ACC112 (cell line): ENCODE results near the gene PLCH1.

Experiments
- H2AFZ ChIP-seq: fragments of 200-600 bp; sonication (generic); one replicate; pipeline ENCODE4 v1.6.0; 2017; ENCODE audit warnings: antibody characterized with exemption, low read length; ENCODE audit not compliant: unreplicated experiment
- H3K27ac ChIP-seq: fragments of 200-600 bp; sonication (generic); 2 replicates; pipeline ENCODE4 v1.5.1; 2014; ENCODE audit warnings: low read depth, mild to moderate bottlenecking, antibody characterized with exemption, low read length, moderate library complexity
- H3K27me3 ChIP-seq: fragments of 200-600 bp; sonication (generic); 2 replicates; pipeline ENCODE4 v1.6.1; 2014; ENCODE audit warnings: mild to moderate bottlenecking, antibody characterized with exemption, low read length, moderate library complexity, mixed read lengths; ENCODE audit not compliant: insufficient read depth
- H3K36me3 ChIP-seq: fragments of 200-600 bp; sonication (generic); 2 replicates; pipeline ENCODE4 v1.6.1; 2016; ENCODE audit warnings: mild to moderate bottlenecking, antibody characterized with exemption, low read length, moderate library complexity, mixed read lengths; ENCODE audit not compliant: insufficient read depth
- H3K4me1 ChIP-seq: fragments of 200-600 bp; sonication (generic); one replicate; pipeline ENCODE4 v1.6.1; 2016; ENCODE audit warnings: low read length, mixed read lengths; ENCODE audit not compliant: insufficient read depth, unreplicated experiment, control insufficient read depth
- H3K4me3 ChIP-seq: fragments of 200-600 bp; sonication (generic); 2 replicates; pipeline ENCODE4 v1.5.1; 2014; ENCODE audit warnings: mild to moderate bottlenecking, low read depth, low read length
- H3K79me2 ChIP-seq: fragments of 200-600 bp; sonication (generic); one replicate; pipeline ENCODE4 v1.6.0; 2016; ENCODE audit warnings: low read length; ENCODE audit not compliant: control insufficient read depth, unreplicated experiment, insufficient read depth

PLCH1 gene

DNA sequence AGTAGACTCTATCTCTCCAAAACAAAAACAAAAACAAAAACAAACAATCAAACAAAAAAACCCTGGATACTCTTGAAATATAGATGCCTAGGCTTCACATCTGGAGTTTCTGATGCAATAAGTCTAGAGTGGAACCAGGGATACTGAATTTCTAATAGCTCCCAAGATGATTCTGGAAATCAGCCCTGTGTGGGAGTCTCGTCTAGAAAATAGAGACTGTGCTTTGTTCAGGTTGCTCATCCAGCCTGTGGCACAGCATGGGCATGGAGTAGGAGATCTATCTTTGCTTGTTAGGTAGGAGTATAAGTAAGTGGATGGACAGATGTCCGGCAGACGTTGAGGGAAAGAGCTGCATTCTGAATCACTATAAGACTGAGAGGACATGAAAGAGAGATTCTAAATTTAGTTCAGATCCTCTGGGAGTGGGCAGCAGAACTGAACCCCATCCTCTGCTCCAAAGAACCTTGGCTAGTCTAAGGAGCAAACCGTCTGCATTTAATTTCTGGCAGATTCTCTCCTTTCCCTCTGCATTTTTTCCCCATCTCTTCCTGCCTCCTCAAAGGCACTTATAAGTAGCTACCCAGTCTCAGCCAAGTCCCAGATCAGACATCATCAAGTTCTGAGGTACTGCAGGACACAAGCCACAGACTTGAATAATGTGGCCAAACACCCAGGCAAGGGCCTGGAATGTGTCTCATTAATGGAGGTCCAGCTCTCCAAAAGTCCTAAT is 358.8 kb downstream of the PLCH1 start:
- H3K27ac ChIP-seq, result no peak overlapping the region
- H3K4me3 ChIP-seq, result no peak overlapping the region
- H3K4me1 ChIP-seq, result peaks cover under 1% of the 10 kb centered on the region
- no peaks in the 10 kb centered on the region for H3K36me3 ChIP-seq
- no peaks in the 10 kb centered on the region for H3K27me3 ChIP-seq
- no peak overlapping the region for H2AFZ ChIP-seq
- no peaks in the 10 kb centered on the region for H3K79me2 ChIP-seq

DNA sequence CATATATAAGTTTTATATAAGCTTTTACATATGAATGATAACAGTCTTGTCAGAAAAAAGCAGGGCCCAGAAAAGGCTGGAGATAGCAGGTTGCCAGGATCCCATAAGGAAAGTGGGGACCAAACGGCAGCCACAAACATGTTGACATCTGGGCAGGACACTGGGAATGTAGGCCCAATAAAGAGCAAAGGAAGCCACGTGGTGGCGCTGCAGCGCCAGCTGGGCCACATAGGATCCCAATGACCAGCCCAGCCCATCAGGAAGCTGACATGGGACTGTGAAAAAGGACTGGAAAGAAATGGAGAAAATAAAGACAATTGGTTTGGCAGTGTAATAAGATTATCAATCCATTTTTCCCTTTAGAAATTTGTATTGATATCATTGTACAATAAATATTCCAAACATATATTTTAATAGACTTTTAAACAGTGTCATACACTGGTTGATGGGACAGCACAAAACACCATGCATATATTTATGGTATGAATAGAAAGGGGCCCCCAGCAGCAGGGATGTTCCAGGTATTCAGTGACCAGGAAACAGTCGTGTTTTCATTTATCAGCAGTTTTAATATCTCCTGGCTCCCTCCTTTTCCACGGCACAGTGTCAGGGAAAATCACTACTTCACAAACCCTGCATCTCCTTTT is 362.4 kb downstream of the PLCH1 start:
- no peak overlapping the region for H2AFZ ChIP-seq
- H3K27ac ChIP-seq, result no peak overlapping the region
- no peak overlapping the region for H3K4me3 ChIP-seq
- no peaks in the 10 kb centered on the region for H3K79me2 ChIP-seq
- H3K36me3 ChIP-seq, result no peaks in the 10 kb centered on the region
- H3K4me1 ChIP-seq, result no peaks in the 10 kb centered on the region
- no peaks in the 10 kb centered on the region for H3K27me3 ChIP-seq

- Histone ChIP-seq H3K4me1 (no peaks in the 10 kb centered on the region), H3K27me3 (no peaks in the 10 kb centered on the region), H3K36me3 (no peaks in the 10 kb centered on the region), H2AFZ (no peak overlapping the region), H3K27ac (no peak overlapping the region), H3K4me3 (no peak overlapping the region), H3K79me2 (no peaks in the 10 kb centered on the region)
Observed at GRCh38 chr3:155377847-155378246, 367.0 kb downstream of the PLCH1 start.

GRCh38 chr3:155377071-155377470 is 367.8 kb downstream of the PLCH1 start:
- H3K4me3 ChIP-seq, result no peak overlapping the region
- no peaks in the 10 kb centered on the region for H3K4me1 ChIP-seq
- H3K27ac ChIP-seq, result no peak overlapping the region
- H3K79me2 ChIP-seq, result no peaks in the 10 kb centered on the region
- H3K27me3 ChIP-seq, result no peaks in the 10 kb centered on the region
- H3K36me3 ChIP-seq, result no peaks in the 10 kb centered on the region
- H2AFZ ChIP-seq, result no peak overlapping the region

GRCh38 chr3:155372281-155372680 is 372.6 kb downstream of the PLCH1 start:
- H3K4me1 ChIP-seq, result no peaks in the 10 kb centered on the region
- H3K27me3 ChIP-seq, result no peaks in the 10 kb centered on the region

DNA sequence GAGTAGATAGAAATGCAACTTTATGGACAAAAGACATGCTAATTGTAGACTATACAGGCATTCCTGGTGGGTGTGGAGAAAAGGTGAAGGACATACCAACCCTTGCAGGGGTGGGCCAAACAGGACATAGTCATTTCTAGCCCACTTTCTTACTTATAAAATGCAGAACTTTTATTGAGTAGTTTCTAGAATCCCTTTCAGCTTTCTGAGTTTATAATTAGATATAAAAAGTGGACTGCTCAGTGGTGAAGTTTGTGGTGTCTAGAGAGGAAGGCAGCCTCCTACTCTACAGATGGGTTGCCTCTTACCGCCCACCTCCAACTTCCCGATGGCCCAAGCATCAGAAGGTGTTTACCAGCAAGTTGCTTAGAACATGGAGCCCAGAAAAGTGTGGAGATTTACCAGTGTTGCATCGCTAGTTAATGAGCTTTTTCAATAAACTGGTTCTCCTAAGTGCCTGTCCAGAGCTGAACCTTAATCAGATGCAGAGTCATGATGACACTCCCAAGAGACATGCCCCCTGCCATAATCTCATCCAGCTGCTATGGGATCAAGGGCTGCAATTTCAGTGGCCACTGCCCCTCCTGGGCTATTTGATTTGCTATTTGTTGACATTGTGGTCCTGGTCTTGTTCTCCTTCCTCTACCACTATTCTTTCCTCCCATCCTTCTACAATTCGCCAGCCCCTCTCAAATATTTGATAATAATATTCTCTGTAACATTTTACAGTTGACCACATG is 373.9 kb downstream of the PLCH1 start:
- H3K4me3 ChIP-seq, result no peak overlapping the region
- no peaks in the 10 kb centered on the region for H3K79me2 ChIP-seq
- no peaks in the 10 kb centered on the region for H3K36me3 ChIP-seq
- no peaks in the 10 kb centered on the region for H3K27me3 ChIP-seq
- H3K27ac ChIP-seq, result no peak overlapping the region
- no peaks in the 10 kb centered on the region for H3K4me1 ChIP-seq
- no peak overlapping the region for H2AFZ ChIP-seq

More at GRCh38 chr3:155372281-155372680, 372.6 kb downstream of the PLCH1 start:
- Histone ChIP-seq H2AFZ (no peak overlapping the region), H3K79me2 (no peaks in the 10 kb centered on the region), H3K36me3 (no peaks in the 10 kb centered on the region), H3K27ac (no peak overlapping the region), H3K4me3 (no peak overlapping the region)

DNA sequence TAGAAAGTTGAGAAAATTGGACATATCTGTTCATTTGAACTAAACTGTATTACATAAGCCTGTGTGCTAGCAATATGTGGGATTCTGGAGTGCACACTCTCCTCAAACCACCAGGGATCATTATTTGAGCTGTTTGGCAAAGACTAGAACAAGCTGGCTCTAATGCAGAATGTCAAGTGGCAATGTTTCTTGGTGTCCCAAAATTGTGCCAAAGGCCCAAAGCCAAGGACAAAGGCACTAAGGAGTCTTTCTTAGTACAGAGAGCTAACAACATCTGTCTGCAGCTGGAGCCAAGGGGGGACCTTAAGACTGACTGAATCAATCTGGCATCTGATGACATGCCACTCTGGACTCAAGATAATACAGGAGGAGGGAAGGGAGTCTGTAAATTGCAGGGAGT is 374.7 kb downstream of the PLCH1 start:
- no peaks in the 10 kb centered on the region for H3K79me2 ChIP-seq
- H3K4me1 ChIP-seq, result no peaks in the 10 kb centered on the region
- H2AFZ ChIP-seq, result no peak overlapping the region

GRCh38 chr3:155369735-155370134 is 375.1 kb downstream of the PLCH1 start:
- no peak overlapping the region for H3K27ac ChIP-seq
- no peaks in the 10 kb centered on the region for H3K36me3 ChIP-seq
- H3K79me2 ChIP-seq, result no peaks in the 10 kb centered on the region
- H2AFZ ChIP-seq, result no peak overlapping the region
- no peak overlapping the region for H3K4me3 ChIP-seq
- H3K4me1 ChIP-seq, result no peaks in the 10 kb centered on the region
- no peaks in the 10 kb centered on the region for H3K27me3 ChIP-seq

More for the DNA sequence above, 374.7 kb downstream of the PLCH1 start:
- Histone ChIP-seq H3K27me3 (no peaks in the 10 kb centered on the region), H3K36me3 (no peaks in the 10 kb centered on the region), H3K4me3 (no peak overlapping the region), H3K27ac (no peak overlapping the region)

DNA sequence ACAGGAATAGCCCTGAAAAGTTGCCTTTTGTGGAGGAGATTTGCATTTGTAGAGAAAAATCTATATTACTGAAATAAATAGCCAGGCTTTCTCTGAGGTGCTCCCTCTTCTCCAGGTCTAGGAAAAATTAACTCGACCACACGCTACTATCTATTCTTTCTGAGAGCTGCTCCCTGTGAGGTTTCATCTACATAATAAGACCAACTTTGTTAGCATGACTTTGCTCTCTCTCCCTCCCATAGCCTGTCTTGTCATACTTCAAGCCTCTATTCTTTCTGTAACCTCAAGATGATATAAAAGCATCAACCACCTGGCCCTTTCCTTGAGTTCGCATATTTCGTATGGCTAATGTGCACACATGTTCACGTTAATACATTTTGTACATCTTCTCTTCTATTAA is 375.6 kb downstream of the PLCH1 start:
- H3K36me3 ChIP-seq, result no peaks in the 10 kb centered on the region
- H3K4me1 ChIP-seq, result no peaks in the 10 kb centered on the region
- no peak overlapping the region for H3K27ac ChIP-seq
- no peak overlapping the region for H2AFZ ChIP-seq
- no peaks in the 10 kb centered on the region for H3K79me2 ChIP-seq
- no peak overlapping the region for H3K4me3 ChIP-seq
- no peaks in the 10 kb centered on the region for H3K27me3 ChIP-seq

DNA sequence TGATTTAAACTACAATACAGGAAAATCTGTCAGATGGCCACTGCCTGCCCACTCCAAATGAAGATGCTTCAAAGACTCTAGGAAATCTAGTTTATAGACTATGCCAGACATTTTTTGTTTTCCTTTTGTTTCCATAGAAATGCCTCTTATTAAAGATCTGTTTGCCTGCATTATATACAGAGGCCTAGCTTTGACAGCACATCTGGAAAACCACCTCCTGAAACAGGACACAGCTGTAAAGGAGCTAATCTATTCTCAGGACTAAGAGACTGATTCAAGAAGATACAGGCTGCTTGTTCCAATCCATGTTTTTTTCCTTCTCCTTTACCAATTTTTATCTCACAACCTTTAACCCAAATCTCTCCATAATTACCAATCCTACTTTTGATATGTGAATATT is 376.1 kb downstream of the PLCH1 start:
- no peak overlapping the region for H2AFZ ChIP-seq
- H3K4me1 ChIP-seq, result no peaks in the 10 kb centered on the region
- no peaks in the 10 kb centered on the region for H3K27me3 ChIP-seq
- H3K27ac ChIP-seq, result no peak overlapping the region
- H3K36me3 ChIP-seq, result no peaks in the 10 kb centered on the region
- no peak overlapping the region for H3K4me3 ChIP-seq
- no peaks in the 10 kb centered on the region for H3K79me2 ChIP-seq
